ENCODE results near the gene PPM1B.
A peak's percentile ranks its signal among the peaks of the same experiment; 100 is the strongest.
"Not testable (repeated sequence)": the region's sequence is repeated elsewhere in the genome, so short reads cannot be mapped to it uniquely, and the experiment has no call there.

The PPM1B gene

GRCh38 chr2:44237221-44237620 is 68.5 kb downstream of the PPM1B start:
- peak; percentile 58 for DNase-seq
- H3K27me3 Mint-ChIP-seq, result no peaks in the 10 kb centered on the region
- peaks cover 24% of the 10 kb centered on the region for H3K4me1 Mint-ChIP-seq
- CTCF ChIA-PET, result no interaction called here
- peak overlapping the region; percentile 1 for H3K4me3 Mint-ChIP-seq
- H3K27ac Mint-ChIP-seq, result peak overlapping the region; percentile 47
- H3K9me3 Mint-ChIP-seq, result no peaks in the 10 kb centered on the region
- peaks cover 3% of the 10 kb centered on the region for H3K36me3 Mint-ChIP-seq

GRCh38 chr2:44242904-44243303 is 74.2 kb downstream of the PPM1B start:
- DNase-seq, result no peak
- Mint-ChIP-seq H3K4me3 (no peak overlapping the region), H3K27me3 (no peaks in the 10 kb centered on the region), H3K9me3 (no peaks in the 10 kb centered on the region), H3K36me3 (no peaks in the 10 kb centered on the region), H3K4me1 (peaks cover 12% of the 10 kb centered on the region), H3K27ac (no peak overlapping the region)
- CTCF ChIA-PET, result interaction anchor here (0.7 to 2.1 kb wide), 6 partner anchors 13 to 199 kb away, joined by 3 to 9 read pairs (median 4); no protein-coding TSS in a partner anchor

- H3K4me3 Mint-ChIP-seq, result peak overlapping the region; percentile 65
- no peaks in the 10 kb centered on the region for H3K36me3 Mint-ChIP-seq
- CTCF ChIA-PET, result interaction anchor here (0.6 to 2.1 kb wide), 10 partner anchors 12 to 235 kb away, joined by 3 to 9 read pairs (median 4); no protein-coding TSS in a partner anchor
Observed at GRCh38 chr2:44244135-44244871, 75.6 kb downstream of the PPM1B start.

GRCh38 chr2:44245083-44245861 is 76.6 kb downstream of the PPM1B start:
- H3K9me3 Mint-ChIP-seq, result no peaks in the 10 kb centered on the region
- no peaks in the 10 kb centered on the region for H3K36me3 Mint-ChIP-seq
- CTCF ChIA-PET, result interaction anchor here (0.8 to 2.4 kb wide), 6 partner anchors 11 to 710 kb away, joined by 3 to 17 read pairs (median 5); no protein-coding TSS in a partner anchor
- H3K27me3 Mint-ChIP-seq, result no peaks in the 10 kb centered on the region
- peaks cover 8% of the 10 kb centered on the region for H3K4me1 Mint-ChIP-seq
- H3K27ac Mint-ChIP-seq, result no peak overlapping the region
- H3K4me3 Mint-ChIP-seq, result no peak overlapping the region
- DNase-seq, result no peak

More at GRCh38 chr2:44244135-44244871, 75.6 kb downstream of the PPM1B start:
- no peaks in the 10 kb centered on the region for H3K9me3 Mint-ChIP-seq
- no peaks in the 10 kb centered on the region for H3K27me3 Mint-ChIP-seq
- peak; percentile 68 for DNase-seq
- peaks cover 8% of the 10 kb centered on the region for H3K4me1 Mint-ChIP-seq
- H3K27ac Mint-ChIP-seq, result no peak overlapping the region

DNA sequence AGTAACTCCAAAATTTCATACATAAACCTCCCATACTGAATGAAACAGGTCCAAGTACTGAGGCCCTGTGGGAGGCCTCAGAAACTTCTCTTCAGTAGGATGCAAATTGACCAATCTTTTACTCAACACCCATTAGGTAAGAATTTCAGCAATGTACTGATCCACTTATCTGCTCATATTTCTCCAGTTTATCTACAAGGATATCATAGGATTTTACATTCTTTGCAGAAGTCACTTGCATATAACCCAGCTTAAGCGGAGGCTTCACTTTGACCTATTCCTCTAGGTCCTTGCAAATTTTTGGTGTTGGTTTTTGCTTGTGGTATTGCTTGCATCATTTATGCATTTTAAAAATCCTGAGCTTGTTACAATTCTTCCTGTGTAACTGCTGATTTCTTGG is 77.8 kb downstream of the PPM1B start:
- Mint-ChIP-seq H3K9me3 (no peaks in the 10 kb centered on the region), H3K27me3 (no peaks in the 10 kb centered on the region), H3K4me1 (peaks cover 8% of the 10 kb centered on the region), H3K4me3 (no peak overlapping the region), H3K36me3 (no peaks in the 10 kb centered on the region), H3K27ac (no peak overlapping the region)
- CTCF ChIA-PET, result interaction anchor here (0.8 to 2.4 kb wide), 3 partner anchors 158 to 709 kb away, joined by 3 to 17 read pairs (median 7); no protein-coding TSS in a partner anchor
- no peak for DNase-seq

DNA sequence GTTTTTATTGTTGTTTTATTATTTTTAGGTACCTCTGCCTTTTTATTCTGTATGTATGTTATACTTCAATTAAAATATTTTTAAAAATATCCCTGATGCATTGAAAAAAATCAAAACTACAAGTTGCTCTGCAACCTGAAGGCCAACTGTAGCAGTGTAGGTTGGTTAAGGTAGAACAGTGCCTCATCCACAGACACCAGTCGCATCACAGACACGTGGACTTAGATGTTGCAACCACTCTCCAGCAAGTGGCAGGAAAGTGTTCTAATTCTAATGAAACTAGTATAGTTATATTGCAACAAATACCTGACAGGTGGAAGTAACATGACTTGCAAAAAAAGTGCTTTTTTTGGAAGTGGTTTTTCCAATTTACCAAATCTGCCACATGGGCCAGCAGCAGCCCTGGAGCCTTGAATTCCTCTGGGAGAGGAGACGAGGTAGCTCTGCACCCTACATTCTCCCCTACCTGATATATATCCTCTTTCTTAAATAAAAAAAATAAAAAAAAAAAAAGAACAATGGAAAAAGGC is 78.2 kb downstream of the PPM1B start:
- Mint-ChIP-seq H3K4me1 (peaks cover 8% of the 10 kb centered on the region), H3K4me3 (no peak overlapping the region), H3K9me3 (no peaks in the 10 kb centered on the region), H3K27ac (no peak overlapping the region), H3K36me3 (no peaks in the 10 kb centered on the region), H3K27me3 (no peaks in the 10 kb centered on the region)
- CTCF ChIA-PET, result interaction anchor here (2.1 to 2.4 kb wide), 2 partner anchors 158 to 203 kb away, joined by 7 to 17 read pairs; no protein-coding TSS in a partner anchor
- no peak for DNase-seq

DNA sequence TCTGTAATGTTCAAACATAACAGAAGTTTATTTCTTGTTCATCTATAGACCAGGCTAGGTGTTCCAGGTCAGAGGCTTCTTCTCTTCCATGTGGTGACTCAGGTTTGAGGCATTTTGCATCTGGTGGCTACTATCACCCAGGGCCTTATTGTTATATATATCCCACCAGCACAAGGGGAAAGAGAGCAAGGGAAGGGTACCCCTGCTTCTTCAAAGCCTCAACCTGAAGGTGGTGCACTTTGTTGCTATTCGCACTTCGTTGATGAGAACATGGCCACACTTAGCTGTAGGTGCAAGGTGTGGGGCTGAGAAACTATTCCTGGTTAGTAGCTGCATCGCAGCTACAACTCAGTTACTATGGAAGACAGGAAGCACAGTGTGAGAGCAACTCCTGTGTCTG is 79.2 kb downstream of the PPM1B start:
- CTCF ChIA-PET, result no interaction called here

DNA sequence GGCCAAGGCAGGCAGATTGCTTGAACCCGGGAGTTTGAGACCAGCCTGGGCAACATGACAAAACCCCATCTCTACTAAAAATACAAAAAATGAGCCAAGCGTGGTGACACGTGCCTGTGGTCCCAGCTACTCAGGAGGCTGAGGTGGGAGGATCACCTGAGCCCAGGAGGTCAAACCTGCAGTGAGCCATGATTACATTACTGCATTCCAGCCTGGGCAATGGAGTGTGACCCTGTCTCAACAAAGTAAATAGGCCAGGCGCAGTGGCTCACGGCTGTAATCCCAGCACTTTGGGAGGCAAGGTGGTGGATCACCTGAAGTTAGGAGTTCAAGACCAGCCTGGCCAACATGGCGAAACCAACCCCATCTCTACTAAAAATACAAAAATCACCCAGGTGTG is 80.6 kb downstream of the PPM1B start:
- H3K4me1 Mint-ChIP-seq, CTCF ChIA-PET, H3K27me3 Mint-ChIP-seq, H3K27ac Mint-ChIP-seq, DNase-seq, H3K9me3 Mint-ChIP-seq, H3K4me3 Mint-ChIP-seq, H3K36me3 Mint-ChIP-seq: not testable (repeated sequence)

More for the DNA sequence above, 79.2 kb downstream of the PPM1B start:
- Mint-ChIP-seq H3K36me3 (no peaks in the 10 kb centered on the region), H3K27me3 (no peaks in the 10 kb centered on the region), H3K9me3 (no peaks in the 10 kb centered on the region), H3K4me1 (peaks cover 8% of the 10 kb centered on the region), H3K27ac (no peak overlapping the region), H3K4me3 (no peak overlapping the region)
- no peak for DNase-seq

DNA sequence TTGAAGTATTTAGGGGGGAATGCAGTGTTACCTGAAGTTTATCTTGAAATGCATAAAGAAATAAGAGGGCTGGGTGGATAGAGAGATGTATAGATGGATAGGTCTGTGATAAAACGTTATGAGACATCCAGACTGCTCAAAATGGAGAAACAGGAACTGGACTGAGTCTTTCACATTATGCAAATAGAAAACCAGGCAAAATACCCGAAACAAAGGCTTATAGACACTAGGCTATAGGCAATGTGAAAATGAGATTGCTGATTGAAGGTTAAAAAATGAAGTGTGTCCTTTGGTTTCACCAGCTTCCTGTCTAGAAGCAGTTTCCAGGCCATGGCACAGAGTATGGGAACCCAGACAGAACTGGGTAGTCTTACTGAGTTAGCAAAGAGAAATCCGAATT is 81.7 kb downstream of the PPM1B start:
- Mint-ChIP-seq H3K9me3 (no peaks in the 10 kb centered on the region), H3K4me1 (no peaks in the 10 kb centered on the region), H3K36me3 (no peaks in the 10 kb centered on the region), H3K27ac (no peak overlapping the region), H3K27me3 (no peaks in the 10 kb centered on the region), H3K4me3 (no peak overlapping the region)
- CTCF ChIA-PET, result interaction anchor here (0.8 kb wide), 1 partner anchor 22 kb away, joined by 4 read pairs; no protein-coding TSS in a partner anchor
- DNase-seq, result no peak

GRCh38 chr2:44254023-44254422 is 85.3 kb downstream of the PPM1B start:
- Mint-ChIP-seq H3K4me3 (no peak overlapping the region), H3K36me3 (no peaks in the 10 kb centered on the region), H3K27me3 (peaks cover 5% of the 10 kb centered on the region), H3K27ac (no peak overlapping the region), H3K4me1 (no peaks in the 10 kb centered on the region), H3K9me3 (no peaks in the 10 kb centered on the region)
- DNase-seq, result no peak
- CTCF ChIA-PET, result interaction anchor here (0.7 kb wide), 1 partner anchor 1955 kb away, joined by 3 read pairs; no protein-coding TSS in a partner anchor

DNA sequence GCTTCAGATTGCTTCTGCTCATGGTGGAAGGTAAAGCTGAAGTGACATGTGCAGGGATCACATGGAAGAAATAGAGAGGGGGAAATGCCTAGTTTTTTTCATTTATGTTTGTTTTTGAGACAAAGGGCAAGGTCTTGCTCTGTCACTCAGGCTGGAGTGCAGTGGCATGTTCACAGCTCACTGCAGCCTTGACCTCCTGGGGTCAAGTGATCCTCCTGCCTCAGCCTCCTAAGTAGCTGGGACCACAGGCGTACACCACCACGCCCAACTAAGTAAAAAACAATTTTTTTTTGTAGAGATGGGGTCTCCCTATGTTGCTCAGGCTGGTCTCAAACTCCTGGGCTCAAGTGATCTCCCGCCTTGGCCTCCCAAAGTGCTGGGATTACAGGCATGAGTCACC is 87.0 kb downstream of the PPM1B start:
- H3K4me3 Mint-ChIP-seq, H3K9me3 Mint-ChIP-seq, H3K4me1 Mint-ChIP-seq, DNase-seq, H3K27me3 Mint-ChIP-seq, H3K36me3 Mint-ChIP-seq, H3K27ac Mint-ChIP-seq: not testable (repeated sequence)
- CTCF ChIA-PET, result interaction anchor here (1.3 kb wide), 1 partner anchor 10 kb away, joined by 4 read pairs; no protein-coding TSS in a partner anchor

DNA sequence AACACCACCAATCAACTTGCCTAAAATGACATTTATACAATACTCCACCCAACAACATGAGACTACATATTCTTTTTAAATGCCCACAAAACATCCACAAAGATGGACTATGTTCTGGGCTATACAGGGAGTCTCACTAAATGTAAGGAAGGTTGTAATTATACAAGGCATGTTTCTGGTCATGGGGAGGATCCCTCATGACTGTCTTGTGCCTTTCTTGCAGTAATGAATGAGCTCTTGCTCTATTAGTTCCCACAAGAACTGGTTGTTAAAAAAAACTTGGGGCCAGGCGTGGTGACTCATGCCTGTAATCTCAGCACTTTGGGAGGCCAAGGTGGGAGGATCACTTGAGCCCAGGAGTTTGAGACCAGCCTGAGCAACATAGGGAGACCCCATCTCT is 89.1 kb downstream of the PPM1B start:
- H3K27me3 Mint-ChIP-seq, H3K27ac Mint-ChIP-seq, H3K36me3 Mint-ChIP-seq, H3K4me1 Mint-ChIP-seq, H3K9me3 Mint-ChIP-seq, DNase-seq, CTCF ChIA-PET, H3K4me3 Mint-ChIP-seq: not testable (repeated sequence)

GRCh38 chr2:44267269-44267795 is 98.7 kb downstream of the PPM1B start:
- H3K27me3 Mint-ChIP-seq, result no peaks in the 10 kb centered on the region
- H3K9me3 Mint-ChIP-seq, result no peaks in the 10 kb centered on the region
- H3K4me1 Mint-ChIP-seq, result no peaks in the 10 kb centered on the region
- no peak for DNase-seq
- no peak overlapping the region for H3K27ac Mint-ChIP-seq
- no peaks in the 10 kb centered on the region for H3K36me3 Mint-ChIP-seq
- CTCF ChIA-PET, result interaction anchor here (1.1 kb wide), 1 partner anchor 182 kb away, joined by 3 read pairs; no protein-coding TSS in a partner anchor
- no peak overlapping the region for H3K4me3 Mint-ChIP-seq

Data from activated naive CD4-positive, alpha-beta T cell treated with anti-CD3 and anti-CD28 coated beads, Interleukin-2, amount 10 ng/mL, durations not matched to agents 7 days and 5 days (primary cell).